ENCODE data around the gene PTMA. TPM values are rescaled to one million over a fixed set of nuclear protein-coding genes. Genes with fewer than 3 reads are reported as not detected.

The PTMA gene
- total and polyA plus RNA-seq, 2 experiments from 2014 or later, result 597 to 727 TPM

GRCh38 chr2:231676243-231676642, 32.1 kb upstream of the PTMA start:
- Histone ChIP-seq H3K27ac (no peak overlapping the region), H3K79me2 (no peaks in the 10 kb centered on the region), H3K9me3 (ENCODE audit: low read depth) (no peaks in the 10 kb centered on the region), H2AFZ (no peak overlapping the region), H3K4me1 (ENCODE audit: insufficient read depth) (peaks cover 32% of the 10 kb centered on the region), H3K27me3 (no peaks in the 10 kb centered on the region), H3K36me3 (replicated peaks; ENCODE audit: insufficient read depth, low read depth) (no peaks in the 10 kb centered on the region), H3K4me3 (no peak overlapping the region), H4K20me1 (ENCODE audit: insufficient read depth, poor library complexity, severe bottlenecking) (no peaks in the 10 kb centered on the region), H3K9me2 (replicated peaks; ENCODE audit: insufficient read depth) (no peaks in the 10 kb centered on the region), H3K4me2 (no peak overlapping the region)
- WGBS (ENCODE audit: low lambda C conversion rate, missing lambda C conversion rate), result 94% methylated on average over 6 of the region's 6 CpGs
- DNase-seq (ENCODE audit: low spot score), result no peak
- TF ChIP-seq EZH2 (IDR thresholded peaks at IDR 0.05; ENCODE audit: borderline replicate concordance), result no peak
- no peak for TF ChIP-seq CTCF (IDR thresholded peaks at IDR 0.05; ENCODE audit: poor library complexity)
- no peak for TF ChIP-seq EZH2phosphoT487 (IDR thresholded peaks at IDR 0.05; ENCODE audit: low read depth, severe bottlenecking, unreplicated experiment)

GRCh38 chr2:231677632-231678104, 30.7 kb upstream of the PTMA start:
- H2AFZ ChIP-seq, result no peak overlapping the region
- no peak overlapping the region for H3K4me2 ChIP-seq
- no peaks in the 10 kb centered on the region for H3K36me3 ChIP-seq (replicated peaks; ENCODE audit: insufficient read depth, low read depth)
- peaks cover 33% of the 10 kb centered on the region for H3K4me1 ChIP-seq (ENCODE audit: insufficient read depth)
- H3K27me3 ChIP-seq, result no peaks in the 10 kb centered on the region
- peak; percentile 91 for DNase-seq (ENCODE audit: low spot score)
- no peak overlapping the region for H3K4me3 ChIP-seq
- H3K9me3 ChIP-seq (ENCODE audit: low read depth), result no peaks in the 10 kb centered on the region
- peaks cover 4% of the 10 kb centered on the region for H3K79me2 ChIP-seq
- no peaks in the 10 kb centered on the region for H3K9me2 ChIP-seq (replicated peaks; ENCODE audit: insufficient read depth)
- no peak overlapping the region for H3K27ac ChIP-seq
- WGBS (ENCODE audit: low lambda C conversion rate, missing lambda C conversion rate), result 5% methylated on average over 7 of the region's 8 CpGs
- TF ChIP-seq EZH2phosphoT487 (IDR thresholded peaks at IDR 0.05; ENCODE audit: low read depth, severe bottlenecking, unreplicated experiment) (no peak), CTCF (IDR thresholded peaks at IDR 0.05; ENCODE audit: poor library complexity) (peak; percentile 89), EZH2 (IDR thresholded peaks at IDR 0.05; ENCODE audit: borderline replicate concordance) (no peak)
- no peaks in the 10 kb centered on the region for H4K20me1 ChIP-seq (ENCODE audit: insufficient read depth, poor library complexity, severe bottlenecking)

- peak overlapping the region; percentile 98 for H3K4me2 ChIP-seq
- no peak overlapping the region for H3K4me3 ChIP-seq
- peak overlapping the region; percentile 99 for H3K27ac ChIP-seq
- peaks cover 4% of the 10 kb centered on the region for H3K79me2 ChIP-seq
- peaks cover 17% of the 10 kb centered on the region for H3K4me1 ChIP-seq (ENCODE audit: insufficient read depth)
- H2AFZ ChIP-seq, result peak overlapping the region; percentile 85
- 65% methylated on average over 11 of the region's 11 CpGs for WGBS (ENCODE audit: low lambda C conversion rate, missing lambda C conversion rate)
- no peaks in the 10 kb centered on the region for H3K36me3 ChIP-seq (replicated peaks; ENCODE audit: insufficient read depth, low read depth)
- no peak for DNase-seq (ENCODE audit: low spot score)
- H4K20me1 ChIP-seq (ENCODE audit: insufficient read depth, poor library complexity, severe bottlenecking), result no peaks in the 10 kb centered on the region
- no peaks in the 10 kb centered on the region for H3K9me2 ChIP-seq (replicated peaks; ENCODE audit: insufficient read depth)
- no peaks in the 10 kb centered on the region for H3K9me3 ChIP-seq (ENCODE audit: low read depth)
- H3K27me3 ChIP-seq, result no peaks in the 10 kb centered on the region
- no peak for TF ChIP-seq EZH2 (IDR thresholded peaks at IDR 0.05; ENCODE audit: borderline replicate concordance)
- TF ChIP-seq EZH2phosphoT487 (IDR thresholded peaks at IDR 0.05; ENCODE audit: low read depth, severe bottlenecking, unreplicated experiment), result no peak
- TF ChIP-seq CTCF (IDR thresholded peaks at IDR 0.05; ENCODE audit: poor library complexity), result no peak
Measured at GRCh38 chr2:231679908-231680284, 28.4 kb upstream of the PTMA start.

All from hepatocyte (in vitro differentiated cells).